Effector CD8-positive, alpha-beta T cell (primary cell): ENCODE results near the gene BAX.

Experiments used
- DNase-seq: peaks from one replicate; lab custom pipeline; 2025; lab: John Stamatoyannopoulos, UW

Gene BAX

DNA sequence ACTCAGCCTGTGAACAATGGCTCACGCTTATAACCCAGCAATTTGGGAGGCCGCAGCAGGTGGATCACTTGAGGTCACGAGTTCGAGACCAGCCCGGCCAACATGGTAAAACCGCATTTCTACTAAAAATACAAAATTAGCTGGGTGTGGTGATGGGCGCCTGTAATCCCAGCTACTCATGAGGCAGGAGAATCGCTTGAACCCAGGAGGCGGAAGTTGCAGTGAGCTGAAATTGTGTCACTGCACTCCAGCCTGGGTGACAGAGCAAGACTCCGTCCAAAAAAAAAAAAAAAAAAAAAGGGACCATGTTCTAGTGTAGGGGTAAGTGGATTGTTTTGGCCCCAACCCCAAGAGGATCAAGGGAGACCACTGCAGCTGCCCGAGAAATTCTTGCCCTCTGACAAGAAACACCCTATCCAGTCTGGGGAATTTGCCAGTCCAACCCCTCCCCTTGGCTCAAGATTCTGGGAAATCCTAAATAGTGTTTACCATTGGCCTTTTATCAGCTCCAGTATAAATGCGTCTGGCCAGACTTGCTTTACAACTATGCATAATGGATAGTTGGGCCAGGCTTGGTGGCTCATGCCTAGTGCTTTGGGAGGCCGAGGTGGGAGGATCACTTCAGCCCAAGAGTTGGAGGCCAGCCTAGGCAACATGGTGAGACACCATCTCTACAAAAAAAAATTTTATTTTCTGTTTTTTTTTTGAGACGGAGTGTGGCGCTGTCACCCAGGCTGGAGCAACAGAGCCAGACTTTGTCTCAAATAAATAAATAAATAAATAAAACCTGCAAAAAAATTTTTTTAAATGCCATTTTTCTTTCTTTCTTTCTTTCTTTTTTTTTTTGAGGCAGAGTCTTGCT is 26.3 kb upstream of the BAX start:
- no peak for DNase-seq

DNA sequence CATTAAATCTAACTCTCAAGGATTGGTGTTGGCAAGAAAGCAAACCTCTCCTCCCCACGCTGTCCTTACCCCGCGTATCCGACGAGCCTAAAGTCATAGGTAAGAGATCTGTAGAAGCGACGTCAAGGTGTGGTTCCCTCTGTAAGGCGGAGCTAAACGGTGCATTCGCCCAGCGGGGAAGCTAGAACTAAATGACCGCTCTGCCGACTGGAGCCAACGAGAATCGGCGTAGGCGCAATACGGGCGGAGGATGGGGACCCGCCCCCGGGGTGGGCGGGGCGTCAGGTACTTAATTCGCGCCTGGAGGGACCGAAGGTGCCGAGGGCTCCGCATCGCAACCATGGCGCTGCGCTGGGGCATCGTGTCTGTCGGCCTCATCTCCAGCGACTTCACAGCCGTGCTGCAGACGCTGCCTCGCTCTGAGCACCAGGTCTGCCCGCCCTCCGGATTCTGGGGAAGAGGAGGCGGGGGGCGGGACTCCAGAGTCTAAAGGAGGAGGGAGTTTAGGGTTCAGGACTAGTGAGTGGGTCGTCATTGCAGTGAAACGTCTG is 21.2 kb upstream of the BAX start, which contains the start of gene DHDH:
Gene DHDH (plus strand): TSS at position 318 of the 551 bp plus-strand sequence. CDS start 23 bp downstream, at position 341.
- DNase-seq, result peak; percentile 84

- DNase-seq, result no peak
These were observed 19.8 kb upstream of the BAX start for GRCh38 chr19:48934837-48935236.

GRCh38 chr19:48935864-48936263 is 18.8 kb upstream of the BAX start:
- DNase-seq, result no peak

DNA sequence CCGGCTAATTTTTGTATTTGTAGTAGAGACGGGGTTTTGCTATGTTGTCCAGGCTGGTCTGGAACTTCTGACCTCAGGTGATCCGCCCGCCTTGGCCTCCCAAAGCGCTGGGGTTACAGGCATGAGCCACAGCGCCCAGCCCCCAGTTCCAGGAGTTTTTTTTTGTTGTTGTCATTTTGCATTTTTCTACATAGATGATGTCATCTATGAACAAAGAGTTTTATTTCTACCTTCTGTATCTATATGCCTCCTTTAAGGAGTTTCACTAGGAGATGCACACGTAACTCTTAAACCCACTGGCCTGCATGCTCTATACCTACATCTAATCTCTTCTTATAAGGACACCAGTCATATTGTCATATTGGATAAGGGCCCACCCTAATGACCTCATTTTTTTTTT is 16.4 kb upstream of the BAX start:
- no peak for DNase-seq

DNA sequence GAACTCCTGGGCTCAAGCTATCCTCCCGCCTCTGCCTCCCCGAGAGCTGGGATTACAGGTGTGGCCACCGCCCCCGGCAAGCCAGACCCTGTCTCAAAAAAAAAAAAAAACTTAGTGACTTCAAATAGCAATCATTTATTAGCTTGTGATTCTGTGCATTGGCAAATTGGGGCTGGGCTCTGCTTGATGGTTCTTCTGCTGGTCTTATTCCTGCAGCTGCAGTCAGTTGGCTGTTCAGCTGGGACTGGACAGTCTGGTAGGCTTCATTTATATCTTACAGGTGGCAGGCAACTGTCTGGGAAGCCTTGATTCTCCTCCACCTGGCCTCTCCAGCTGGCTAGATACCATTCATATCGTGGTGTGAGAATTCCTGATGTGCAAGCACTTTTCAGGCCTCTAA is 13.8 kb upstream of the BAX start:
- DNase-seq, result no peak

DNA sequence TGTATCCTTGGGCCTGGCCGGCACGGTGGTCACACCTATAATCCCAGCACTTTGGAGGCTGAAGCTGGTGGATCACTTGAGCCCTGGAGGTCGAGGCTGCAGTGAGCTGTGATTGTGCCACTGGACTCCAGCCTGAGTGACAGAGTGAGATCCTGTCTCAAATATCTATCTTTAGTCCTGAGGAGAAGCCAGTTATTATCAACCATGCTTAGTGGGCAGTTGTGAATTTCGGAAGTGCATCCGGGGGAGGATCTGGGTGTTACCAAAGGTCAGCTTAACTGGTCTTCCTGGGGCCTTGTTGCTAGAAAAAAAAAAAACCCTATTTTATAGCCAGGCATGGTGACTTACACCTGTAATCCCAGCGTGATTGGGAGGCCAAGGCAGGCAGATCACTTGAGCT is 11.6 kb upstream of the BAX start:
- no peak for DNase-seq

GRCh38 chr19:48945415-48945814 is 9.3 kb upstream of the BAX start:
- no peak for DNase-seq

- DNase-seq, result no peak
These were observed 8.9 kb upstream of the BAX start for GRCh38 chr19:48945817-48946216.

DNA sequence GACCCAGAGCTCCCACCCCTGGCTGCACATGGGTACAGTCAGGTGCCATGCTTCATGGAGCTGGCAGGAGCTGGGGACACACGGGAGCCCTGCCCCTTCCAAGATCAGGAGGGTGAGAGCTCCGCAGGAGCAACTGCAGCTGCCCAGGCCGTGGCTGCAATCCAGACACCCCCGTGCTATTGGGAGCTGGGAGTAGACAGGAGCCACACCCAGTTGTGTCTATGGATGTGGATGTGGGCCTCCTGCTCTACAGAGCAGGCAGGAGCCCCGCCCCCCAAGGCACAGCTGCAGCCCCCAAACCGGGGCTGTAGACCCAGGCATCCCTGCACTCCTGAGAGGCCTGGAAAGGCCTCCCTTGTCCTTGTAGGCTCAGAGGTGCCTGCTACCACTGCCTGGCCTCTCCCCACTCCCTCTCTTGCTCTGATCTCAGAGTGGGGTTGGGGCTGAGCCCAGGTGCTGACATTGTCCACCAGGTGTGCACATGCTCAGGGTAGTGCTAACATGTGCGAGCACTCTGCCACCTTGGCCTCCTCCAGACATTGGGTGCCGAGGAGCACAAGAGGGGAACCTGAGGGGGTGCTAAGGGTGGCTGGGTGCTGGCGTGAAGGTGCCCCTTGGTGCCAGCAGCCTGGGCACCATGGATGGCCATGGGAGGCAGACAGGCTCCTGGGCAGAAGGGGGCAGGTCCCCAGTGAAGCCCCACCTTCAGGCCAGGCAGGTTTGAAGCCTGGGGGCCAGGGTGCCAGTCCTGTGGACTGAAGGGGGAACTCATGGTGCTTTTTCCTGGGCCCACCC is 8.0 kb upstream of the BAX start:
- DNase-seq, result no peak

GRCh38 chr19:48947258-48947542 is 7.5 kb upstream of the BAX start:
- DNase-seq, result no peak

GRCh38 chr19:48950159-48950558 is 4.5 kb upstream of the BAX start:
- no peak for DNase-seq

- DNase-seq, result no peak
These were observed 3.7 kb upstream of the BAX start for GRCh38 chr19:48950830-48951519.

DNA sequence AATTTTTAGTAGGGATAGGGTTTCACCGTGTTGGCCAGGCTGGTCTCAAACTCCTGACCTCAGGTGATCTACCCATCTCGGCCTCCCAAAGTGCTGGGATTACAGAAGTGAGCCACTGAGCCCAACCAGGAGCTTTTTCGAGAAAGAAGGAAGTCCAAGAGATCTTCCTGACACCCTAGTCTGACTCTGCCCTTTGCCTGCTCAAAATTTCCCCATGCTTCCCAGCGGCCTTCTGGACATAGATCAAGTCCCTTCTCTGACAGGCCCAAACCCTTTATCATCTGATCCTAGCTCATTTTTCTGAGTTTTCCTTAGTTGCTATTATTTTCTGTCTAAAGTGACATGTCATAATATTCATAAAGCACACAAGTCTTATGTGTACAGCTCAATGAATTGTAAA is 1.5 kb upstream of the BAX start:
- no peak for DNase-seq

- no peak for DNase-seq
These were observed 583 bp upstream of the BAX start for GRCh38 chr19:48953990-48954594.

GRCh38 chr19:48955308-48955958 is 758 bp downstream of the BAX start:
- DNase-seq, result no peak

DNA sequence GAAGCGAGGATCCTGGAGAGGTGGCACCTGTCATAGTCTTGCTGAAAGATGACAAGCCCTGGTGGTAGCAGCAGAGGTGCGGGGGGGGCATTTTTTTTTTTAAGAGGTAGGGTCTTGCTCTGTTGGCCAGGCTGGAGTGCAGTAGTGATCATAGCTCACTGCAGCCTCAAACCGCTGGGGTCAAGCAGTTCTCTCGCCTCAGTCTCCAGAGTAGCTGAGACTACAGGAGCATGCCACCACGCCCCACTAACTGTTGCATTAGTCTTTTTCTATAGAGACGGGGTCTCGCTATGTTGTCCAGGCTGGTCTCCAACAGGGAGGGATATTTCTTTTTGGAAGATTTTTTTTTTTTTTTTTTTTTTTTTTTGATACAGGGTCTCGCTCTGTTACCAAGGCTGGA is 3.3 kb downstream of the BAX start:
- no peak for DNase-seq

GRCh38 chr19:48959341-48960239 is 4.9 kb downstream of the BAX start:
- no peak for DNase-seq

GRCh38 chr19:48961051-48961649 is 6.5 kb downstream of the BAX start:
- DNase-seq, result no peak

- DNase-seq, result no peak
These were observed 7.0 kb downstream of the BAX start for GRCh38 chr19:48961673-48962028.
